Fibroblast of the conjunctiva (primary cell): ENCODE results near the gene SLC37A2.

Source experiments
- DNase-seq: peaks from one replicate; pipeline ENCODE4 v3.0.0-alpha.2; 2010; ENCODE audit warnings: low read depth

Gene SLC37A2

GRCh38 chr11:125071435-125071834, 8.3 kb downstream of the SLC37A2 start:
- DNase-seq, result no peak

GRCh38 chr11:125071846-125072217, 8.7 kb downstream of the SLC37A2 start:
- DNase-seq, result no peak

- DNase-seq, result no peak
Measured at GRCh38 chr11:125072218-125072960, 9.3 kb downstream of the SLC37A2 start.

GRCh38 chr11:125072961-125073590, 10.0 kb downstream of the SLC37A2 start:
- DNase-seq, result no peak

GRCh38 chr11:125073616-125074483, 10.7 kb downstream of the SLC37A2 start:
- DNase-seq, result no peak

- no peak for DNase-seq
Measured at GRCh38 chr11:125074511-125075241, 11.6 kb downstream of the SLC37A2 start.

GRCh38 chr11:125075242-125075625, 12.1 kb downstream of the SLC37A2 start:
- DNase-seq, result no peak

- DNase-seq, result no peak
Measured at GRCh38 chr11:125075900-125076317, 12.8 kb downstream of the SLC37A2 start.

- no peak for DNase-seq
Measured at GRCh38 chr11:125076378-125076945, 13.4 kb downstream of the SLC37A2 start.

- no peak for DNase-seq
Measured at GRCh38 chr11:125078016-125078415, 14.9 kb downstream of the SLC37A2 start.

- DNase-seq, result no peak
Measured at GRCh38 chr11:125078516-125079140, 15.5 kb downstream of the SLC37A2 start.

- DNase-seq, result no peak
Measured at GRCh38 chr11:125079151-125079877, 16.2 kb downstream of the SLC37A2 start.

- no peak for DNase-seq
Measured at GRCh38 chr11:125079878-125080530, 16.9 kb downstream of the SLC37A2 start.

GRCh38 chr11:125080531-125080911, 17.4 kb downstream of the SLC37A2 start:
- no peak for DNase-seq

GRCh38 chr11:125081098-125081798, 18.1 kb downstream of the SLC37A2 start:
- DNase-seq, result no peak

- no peak for DNase-seq
Measured at GRCh38 chr11:125082040-125082439, 18.9 kb downstream of the SLC37A2 start.

GRCh38 chr11:125082611-125083311, 19.7 kb downstream of the SLC37A2 start:
- DNase-seq, result no peak

- no peak for DNase-seq
Measured at GRCh38 chr11:125083312-125084056, 20.4 kb downstream of the SLC37A2 start.
